ENCODE results near the gene HDGFL1.

Gene HDGFL1

GRCh38 chr6:22569281-22570184 is at the start of gene HDGFL1:
HDGFL1 (plus strand) TSS chr6:22569566; CDS start chr6:22569576, 10 bp downstream.
- Mint-ChIP-seq H3K9me3 (no peaks in the 10 kb centered on the region), H3K4me1 (no peaks in the 10 kb centered on the region), H3K27ac (no peak within 1 kb of the TSS), H3K27me3 (no peaks in the 10 kb centered on the region), H3K4me3 (no peak within 1 kb of the TSS), H3K36me3 (no peaks in the 10 kb centered on the region)
- no peak for ATAC-seq (ENCODE audit: low read depth)
- no peak for DNase-seq (ENCODE audit: low spot score in 2 of 2)

DNA sequence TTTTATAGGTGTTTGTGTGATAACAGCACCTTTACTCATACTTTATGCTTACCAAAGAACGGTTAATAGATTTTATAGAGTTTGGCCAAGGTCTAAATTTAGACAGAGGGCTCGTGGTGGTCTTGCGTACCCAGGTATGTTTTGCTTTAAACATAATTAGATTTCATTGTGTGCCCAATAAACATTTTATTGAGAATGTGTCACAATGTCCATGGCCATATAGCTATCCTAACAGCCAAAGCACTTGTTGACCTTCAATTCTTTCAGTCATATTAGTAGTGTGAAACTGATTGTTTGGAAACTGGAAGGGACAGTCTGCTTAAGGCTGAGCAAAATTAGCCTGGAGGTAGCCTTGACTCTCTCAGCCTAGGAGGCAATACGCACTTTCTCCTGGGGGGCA is 48.3 kb upstream of the HDGFL1 start:
- peaks cover 6% of the 10 kb centered on the region for H3K9me3 Mint-ChIP-seq
- H3K27me3 Mint-ChIP-seq = no peaks in the 10 kb centered on the region
- DNase-seq (ENCODE audit: low spot score in 2 of 2) = no peak
- no peaks in the 10 kb centered on the region for H3K4me1 Mint-ChIP-seq
- H3K36me3 Mint-ChIP-seq = no peaks in the 10 kb centered on the region
- H3K4me3 Mint-ChIP-seq = no peak overlapping the region
- ATAC-seq (ENCODE audit: low read depth) = no peak
- H3K27ac Mint-ChIP-seq = no peak overlapping the region

- H3K4me1 Mint-ChIP-seq = no peaks in the 10 kb centered on the region
- H3K27me3 Mint-ChIP-seq = no peaks in the 10 kb centered on the region
- no peaks in the 10 kb centered on the region for H3K36me3 Mint-ChIP-seq
- no peak for ATAC-seq (ENCODE audit: low read depth)
- H3K27ac Mint-ChIP-seq = no peak overlapping the region
- no peak overlapping the region for H3K4me3 Mint-ChIP-seq
- H3K9me3 Mint-ChIP-seq = peaks cover 7% of the 10 kb centered on the region
- DNase-seq (ENCODE audit: low spot score in 2 of 2) = no peak
Measured at GRCh38 chr6:22526736-22527135, 42.6 kb upstream of the HDGFL1 start.

DNA sequence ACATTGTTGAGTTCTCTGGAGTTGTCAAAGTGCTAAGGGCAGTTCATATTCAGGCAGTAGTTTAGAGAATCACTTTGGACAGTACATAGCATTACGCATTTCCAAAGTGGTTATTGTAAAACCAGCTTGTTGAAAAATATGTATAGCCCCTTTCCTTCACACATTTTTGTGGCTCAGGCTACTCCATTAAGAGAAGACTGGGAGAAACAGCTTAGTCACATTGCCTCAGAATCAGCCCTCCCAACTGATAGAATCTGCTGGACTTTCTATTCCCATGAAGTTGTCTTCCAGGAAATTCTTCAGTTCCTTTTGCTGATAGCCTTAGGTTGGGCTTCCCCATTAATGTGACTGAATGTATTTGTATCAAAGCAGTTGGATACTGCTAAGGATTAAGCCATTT is 39.5 kb upstream of the HDGFL1 start:
- ATAC-seq (ENCODE audit: low read depth) (no peak), DNase-seq (ENCODE audit: low spot score in 2 of 2) (no peak)
- no peak overlapping the region for H3K4me3 Mint-ChIP-seq
- H3K27me3 Mint-ChIP-seq = no peaks in the 10 kb centered on the region
- no peak overlapping the region for H3K27ac Mint-ChIP-seq
- H3K36me3 Mint-ChIP-seq = no peaks in the 10 kb centered on the region
- peaks cover 3% of the 10 kb centered on the region for H3K9me3 Mint-ChIP-seq
- no peaks in the 10 kb centered on the region for H3K4me1 Mint-ChIP-seq

DNA sequence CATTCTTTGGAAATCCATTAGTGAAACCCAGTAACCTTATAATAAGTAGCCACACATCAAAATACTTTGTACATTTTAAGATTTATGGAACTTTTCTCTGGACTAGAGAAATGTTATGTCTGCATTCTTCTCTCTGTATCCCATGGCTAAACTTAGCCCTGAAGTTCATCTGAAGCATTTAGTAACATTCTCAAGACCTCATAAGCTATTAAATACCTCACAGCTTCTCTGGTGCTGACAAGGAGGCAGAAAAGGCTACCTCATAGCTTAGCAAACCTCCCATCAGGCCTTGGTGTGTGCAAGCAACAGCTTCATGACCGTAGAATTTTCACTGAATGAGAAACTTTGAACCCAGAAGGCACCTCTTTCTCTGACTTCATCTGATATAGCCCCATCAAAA is 38.9 kb upstream of the HDGFL1 start:
- DNase-seq (ENCODE audit: low spot score in 2 of 2) (no peak), ATAC-seq (ENCODE audit: low read depth) (no peak)
- Mint-ChIP-seq H3K4me1 (no peaks in the 10 kb centered on the region), H3K4me3 (no peak overlapping the region), H3K9me3 (peaks cover 6% of the 10 kb centered on the region), H3K27ac (no peak overlapping the region), H3K27me3 (no peaks in the 10 kb centered on the region), H3K36me3 (no peaks in the 10 kb centered on the region)

DNA sequence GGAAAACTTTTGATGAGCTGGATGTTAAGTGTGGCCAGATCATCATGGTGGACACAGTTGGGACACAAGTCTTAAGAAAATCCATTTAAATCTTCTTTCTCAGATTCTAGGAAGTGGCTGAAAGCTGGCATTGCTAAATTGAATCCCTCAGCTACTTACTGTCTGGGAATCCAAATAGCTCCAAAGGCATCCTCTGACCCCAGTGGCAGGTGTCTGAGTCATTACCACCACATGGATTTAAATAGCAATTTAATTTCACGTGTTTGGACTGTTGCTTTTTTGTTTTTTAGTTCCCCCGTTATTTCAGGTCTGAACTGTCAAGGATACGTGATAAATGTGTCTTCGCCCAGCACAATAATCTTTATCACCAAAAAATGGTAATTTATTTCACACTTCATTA is 33.2 kb upstream of the HDGFL1 start:
- no peaks in the 10 kb centered on the region for H3K27me3 Mint-ChIP-seq
- H3K27ac Mint-ChIP-seq = no peak overlapping the region
- no peaks in the 10 kb centered on the region for H3K4me1 Mint-ChIP-seq
- H3K9me3 Mint-ChIP-seq = peaks cover 10% of the 10 kb centered on the region
- H3K36me3 Mint-ChIP-seq = no peaks in the 10 kb centered on the region
- DNase-seq (ENCODE audit: low spot score in 2 of 2) (no peak), ATAC-seq (ENCODE audit: low read depth) (no peak)
- H3K4me3 Mint-ChIP-seq = no peak overlapping the region

- DNase-seq (ENCODE audit: low spot score in 2 of 2) = no peak
- Mint-ChIP-seq H3K27ac (no peak overlapping the region), H3K4me3 (no peak overlapping the region), H3K36me3 (no peaks in the 10 kb centered on the region), H3K4me1 (no peaks in the 10 kb centered on the region), H3K27me3 (no peaks in the 10 kb centered on the region), H3K9me3 (peaks cover 3% of the 10 kb centered on the region)
- ATAC-seq (ENCODE audit: low read depth) = no peak
Measured at GRCh38 chr6:22544476-22544875, 24.9 kb upstream of the HDGFL1 start.

DNA sequence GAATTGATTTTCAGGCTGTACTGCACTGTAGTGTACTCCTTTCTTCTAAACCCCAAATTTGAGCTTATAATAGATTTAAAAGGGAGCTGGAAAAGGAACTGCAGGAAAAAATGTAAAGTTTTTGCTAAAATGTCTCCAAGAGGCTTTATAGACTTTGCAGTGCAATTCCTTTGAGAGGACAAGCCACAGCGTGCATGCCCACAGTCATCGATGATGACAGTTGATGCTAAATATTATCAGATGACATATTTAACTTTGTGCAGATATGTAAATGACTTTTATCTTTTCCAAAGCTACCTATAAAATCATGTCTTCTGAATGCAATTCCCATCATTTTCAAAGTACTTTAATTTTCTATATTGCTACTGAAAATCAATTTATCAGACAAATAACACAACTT is 24.3 kb upstream of the HDGFL1 start:
- Mint-ChIP-seq H3K4me1 (no peaks in the 10 kb centered on the region), H3K27me3 (no peaks in the 10 kb centered on the region), H3K36me3 (no peaks in the 10 kb centered on the region), H3K4me3 (no peak overlapping the region), H3K27ac (no peak overlapping the region), H3K9me3 (peaks cover 4% of the 10 kb centered on the region)
- no peak for DNase-seq (ENCODE audit: low spot score in 2 of 2)
- no peak for ATAC-seq (ENCODE audit: low read depth)

- ATAC-seq (ENCODE audit: low read depth) (no peak), DNase-seq (ENCODE audit: low spot score in 2 of 2) (no peak)
- Mint-ChIP-seq H3K9me3 (peaks cover 6% of the 10 kb centered on the region), H3K27ac (no peak overlapping the region), H3K4me1 (no peaks in the 10 kb centered on the region), H3K36me3 (no peaks in the 10 kb centered on the region), H3K4me3 (no peak overlapping the region), H3K27me3 (no peaks in the 10 kb centered on the region)
Measured at GRCh38 chr6:22546236-22546635, 23.1 kb upstream of the HDGFL1 start.

DNA sequence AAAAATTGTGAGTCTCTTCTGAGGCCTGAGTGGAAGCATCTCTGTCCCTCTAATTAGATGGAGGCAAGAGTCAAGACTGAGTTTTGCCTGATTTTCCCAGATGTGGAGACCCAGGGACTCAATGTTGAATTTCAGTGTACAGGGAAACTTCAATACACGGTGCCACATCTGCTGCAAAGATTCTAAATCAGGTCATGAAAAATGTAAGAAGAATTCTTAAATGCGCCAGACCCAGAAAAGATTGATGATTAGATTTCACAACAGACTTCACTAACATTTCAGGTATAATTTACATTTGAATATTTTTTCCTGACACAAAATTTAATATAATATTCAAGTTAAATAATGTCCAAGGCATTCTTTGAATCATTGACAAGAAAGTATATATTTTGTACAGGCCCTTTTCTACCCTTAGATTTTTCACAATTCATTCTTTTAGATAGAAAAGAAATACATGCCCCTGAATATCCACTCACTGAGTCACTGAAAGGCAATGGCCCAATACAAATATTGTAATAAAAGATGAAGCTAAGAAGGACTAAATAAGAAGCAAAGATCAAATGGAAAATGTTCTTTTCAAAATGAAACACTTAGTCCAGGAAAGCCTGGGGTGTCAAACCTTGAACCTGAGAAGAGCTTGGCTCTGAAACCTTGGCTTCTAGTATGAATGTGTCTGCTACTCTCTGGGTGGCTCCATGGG is 18.2 kb upstream of the HDGFL1 start:
- ATAC-seq (ENCODE audit: low read depth) (no peak), DNase-seq (ENCODE audit: low spot score in 2 of 2) (no peak)
- H3K4me3 Mint-ChIP-seq = no peak overlapping the region
- no peaks in the 10 kb centered on the region for H3K36me3 Mint-ChIP-seq
- H3K4me1 Mint-ChIP-seq = no peaks in the 10 kb centered on the region
- H3K27me3 Mint-ChIP-seq = no peaks in the 10 kb centered on the region
- no peak overlapping the region for H3K27ac Mint-ChIP-seq
- H3K9me3 Mint-ChIP-seq = peaks cover 7% of the 10 kb centered on the region

GRCh38 chr6:22556266-22556665 is 13.1 kb upstream of the HDGFL1 start:
- H3K9me3 Mint-ChIP-seq = peaks cover 2% of the 10 kb centered on the region
- H3K27me3 Mint-ChIP-seq = no peaks in the 10 kb centered on the region
- no peaks in the 10 kb centered on the region for H3K36me3 Mint-ChIP-seq
- H3K27ac Mint-ChIP-seq = no peak overlapping the region
- no peak overlapping the region for H3K4me3 Mint-ChIP-seq
- no peaks in the 10 kb centered on the region for H3K4me1 Mint-ChIP-seq
- ATAC-seq (ENCODE audit: low read depth) = no peak
- no peak for DNase-seq (ENCODE audit: low spot score in 2 of 2)

- DNase-seq (ENCODE audit: low spot score in 2 of 2) = no peak
- no peaks in the 10 kb centered on the region for H3K27me3 Mint-ChIP-seq
- H3K4me3 Mint-ChIP-seq = no peak overlapping the region
- ATAC-seq (ENCODE audit: low read depth) = no peak
- no peak overlapping the region for H3K27ac Mint-ChIP-seq
- H3K36me3 Mint-ChIP-seq = no peaks in the 10 kb centered on the region
- peaks cover 2% of the 10 kb centered on the region for H3K9me3 Mint-ChIP-seq
- H3K4me1 Mint-ChIP-seq = no peaks in the 10 kb centered on the region
Measured at GRCh38 chr6:22557007-22557406, 12.4 kb upstream of the HDGFL1 start.

- no peak for DNase-seq (ENCODE audit: low spot score in 2 of 2)
- Mint-ChIP-seq H3K9me3 (no peaks in the 10 kb centered on the region), H3K27ac (no peak overlapping the region), H3K27me3 (no peaks in the 10 kb centered on the region), H3K36me3 (no peaks in the 10 kb centered on the region), H3K4me3 (no peak overlapping the region), H3K4me1 (no peaks in the 10 kb centered on the region)
- ATAC-seq (ENCODE audit: low read depth) = no peak
Measured at GRCh38 chr6:22558288-22558882, 11.0 kb upstream of the HDGFL1 start.

GRCh38 chr6:22568854-22569253 is 512 bp upstream of the HDGFL1 start:
- Mint-ChIP-seq H3K9me3 (no peaks in the 10 kb centered on the region), H3K4me1 (no peaks in the 10 kb centered on the region), H3K27ac (no peak overlapping the region), H3K4me3 (no peak overlapping the region), H3K27me3 (no peaks in the 10 kb centered on the region), H3K36me3 (no peaks in the 10 kb centered on the region)
- ATAC-seq (ENCODE audit: low read depth) (no peak), DNase-seq (ENCODE audit: low spot score in 2 of 2) (no peak)

Data from memory B cell (primary cell).